Neuronal stem cell (in vitro differentiated cells): ENCODE data around the gene IRF2.

Experiments used
- DNase-seq: peaks from one replicate; pipeline ENCODE4 v3.0.0-alpha.2; 2013; ENCODE audit warnings: low spot score
- H2AFZ ChIP-seq: one replicate; pipeline ENCODE4 v1.6.1; 2013; ENCODE audit warnings: mild to moderate bottlenecking, low read length, inconsistent platforms
- H2AK5ac ChIP-seq: 2 replicates; pipeline ENCODE4 v1.6.1; 2013; ENCODE audit warnings: low read depth, mild to moderate bottlenecking, inconsistent platforms, low read length, moderate library complexity, mixed read lengths
- H2BK120ac ChIP-seq: 2 replicates; pipeline ENCODE4 v1.6.1; 2013; ENCODE audit warnings: low read depth, mild to moderate bottlenecking, inconsistent platforms, low read length, moderate library complexity, mixed read lengths
- H2BK12ac ChIP-seq: one replicate; pipeline ENCODE4 v1.6.1; 2013; ENCODE audit warnings: low read length, inconsistent platforms
- H2BK15ac ChIP-seq: 2 replicates; pipeline ENCODE4 v1.6.1; 2013; ENCODE audit warnings: mild to moderate bottlenecking, low read length, inconsistent platforms, mixed read lengths
- H2BK5ac ChIP-seq: one replicate; pipeline ENCODE4 v1.6.1; 2013; ENCODE audit warnings: inconsistent platforms, mild to moderate bottlenecking, low read length, moderate library complexity
- H3K14ac ChIP-seq: one replicate; pipeline ENCODE4 v1.6.1; 2013; ENCODE audit warnings: low read length, inconsistent platforms
- H3K18ac ChIP-seq: 2 replicates; pipeline ENCODE4 v1.6.1; 2013; ENCODE audit warnings: low read length, inconsistent platforms
- H3K23ac ChIP-seq: 2 replicates; pipeline ENCODE4 v1.6.1; 2013; ENCODE audit warnings: low read depth, mild to moderate bottlenecking, mixed read lengths, low read length, inconsistent platforms; ENCODE audit not compliant: poor library complexity
- H3K27ac ChIP-seq: replicated peaks from 3 replicates; pipeline ENCODE4 v1.5.1; 2013; ENCODE audit warnings: low read length, inconsistent platforms
- H3K27me3 ChIP-seq, 3 experiments: 2 replicates each; pipeline ENCODE4 v1.6.1; 2013; ENCODE audit warnings: low read length in 3 of 3, mild to moderate bottlenecking in 2 of 3, inconsistent platforms in 1 of 3, low read depth in 1 of 3, mixed read lengths in 1 of 3, moderate library complexity in 1 of 3; ENCODE audit not compliant: control insufficient read depth in 3 of 3, insufficient read depth in 3 of 3
- H3K36me3 ChIP-seq, 2 donors: replicated peaks in 1 of 2; 2 replicates each; pipeline ENCODE4 v1.6.1; 2013; ENCODE audit warnings: low read length in 2 of 2; ENCODE audit not compliant: control insufficient read depth in 2 of 2, insufficient read depth in 2 of 2
- H3K4ac ChIP-seq: 2 replicates; pipeline ENCODE4 v1.6.1; 2013; ENCODE audit warnings: inconsistent platforms, mild to moderate bottlenecking, low read length, moderate library complexity
- H3K4me1 ChIP-seq, 2 donors: 1 replicate in 1 of 2; 2 replicates in 1 of 2; pipeline ENCODE4 v1.6.1; 2013; ENCODE audit warnings: low read length in 2 of 2, low read depth in 1 of 2; ENCODE audit not compliant: control insufficient read depth in 2 of 2, insufficient read depth in 1 of 2
- H3K4me2 ChIP-seq: one replicate; pipeline ENCODE4 v1.6.1; 2013; ENCODE audit warnings: mild to moderate bottlenecking, low read length, inconsistent platforms; ENCODE audit not compliant: insufficient read depth, poor library complexity, severe bottlenecking
- H3K4me3 ChIP-seq, 2 donors: 2 replicates each; pipeline ENCODE4 v1.5.1; 2013; ENCODE audit warnings: low read length in 2 of 2, mild to moderate bottlenecking in 2 of 2, inconsistent platforms in 1 of 2, moderate library complexity in 1 of 2
- H3K79me1 ChIP-seq: one replicate; pipeline ENCODE4 v1.6.1; 2013; ENCODE audit warnings: low read depth, mild to moderate bottlenecking, inconsistent platforms, low read length, moderate library complexity
- H3K9ac ChIP-seq: one replicate; pipeline ENCODE4 v1.6.1; 2013; ENCODE audit warnings: mild to moderate bottlenecking, low read depth, low read length, inconsistent platforms; ENCODE audit not compliant: poor library complexity
- H3K9me3 ChIP-seq, 2 donors: replicated peaks in 1 of 2; 2 replicates each; pipeline versions ENCODE3 to v1.6.1; 2013; ENCODE audit warnings: low read length in 2 of 2, mild to moderate bottlenecking in 2 of 2, inconsistent platforms in 1 of 2, low read depth in 1 of 2, mixed read lengths in 1 of 2, moderate library complexity in 1 of 2; ENCODE audit not compliant: control insufficient read depth in 2 of 2, insufficient read depth in 1 of 2
- H4K8ac ChIP-seq: one replicate; pipeline ENCODE4 v1.6.1; 2013; ENCODE audit warnings: low read depth, mild to moderate bottlenecking, inconsistent platforms, low read length, moderate library complexity
- H4K91ac ChIP-seq: one replicate; pipeline ENCODE4 v1.6.1; 2013; ENCODE audit warnings: low read length, low read depth, mild to moderate bottlenecking, inconsistent platforms; ENCODE audit not compliant: poor library complexity
- WGBS, 2 donors: extraction: QIAGEN DNeasy Blood & Tissue Kit; methylation state at CpG; one replicate each; pipeline ENCODE4 v1.1.7; 2013; ENCODE audit warnings: missing lambda C conversion rate in 2 of 2, mixed read lengths in 1 of 2; ENCODE audit not compliant: insufficient read length in 2 of 2, insufficient replicate concordance in 1 of 2; ENCODE audit errors: extremely low coverage in 2 of 2; 5-methylcytosine and 5-hydroxymethylcytosine counted together

Gene IRF2

GRCh38 chr4:184447664-184448063 lies 26.7 kb downstream of the IRF2 start:
- Histone ChIP-seq H4K8ac (no peak overlapping the region), H3K23ac (no peak overlapping the region), H3K79me1 (peaks cover 3% of the 10 kb centered on the region), H2BK120ac (no peak overlapping the region), H3K27me3 (no peaks in the 10 kb centered on the region), H3K14ac (no peak overlapping the region), H2AK5ac (no peak overlapping the region), H4K91ac (no peak overlapping the region), H2BK12ac (no peak overlapping the region), H3K4me1 (peaks cover 10 to 12% of the 10 kb centered on the region in 2 donors), H3K4ac (no peak overlapping the region), H3K18ac (no peak overlapping the region), H3K9me3 (peaks cover 0 to 6% of the 10 kb centered on the region in 2 donors), H3K4me2 (no peak overlapping the region), H3K4me3 (no peak overlapping the region), H2AFZ (no peak overlapping the region), H3K27ac (no peak overlapping the region), H2BK15ac (no peak overlapping the region), H3K36me3 (peaks cover 0 to 9% of the 10 kb centered on the region in 2 donors), H3K9ac (no peak overlapping the region), H2BK5ac (no peak overlapping the region)
- DNase-seq, result no peak
- WGBS, 2 donors, result no CpG with 5 or more reads among the region's 10 CpGs

GRCh38 chr4:184446132-184446658 lies 28.2 kb downstream of the IRF2 start:
- no peak overlapping the region for H3K27ac ChIP-seq
- DNase-seq, result no peak
- H2BK15ac ChIP-seq, result no peak overlapping the region
- peaks cover 3% of the 10 kb centered on the region for H3K79me1 ChIP-seq
- H2AK5ac ChIP-seq, result peak overlapping the region; percentile 27
- H4K8ac ChIP-seq, result no peak overlapping the region
- H2BK5ac ChIP-seq, result no peak overlapping the region
- H3K23ac ChIP-seq, result no peak overlapping the region
- peaks cover 0 to 4% of the 10 kb centered on the region in 2 donors for H3K36me3 ChIP-seq
- H3K4me2 ChIP-seq, result no peak overlapping the region
- H3K9me3 ChIP-seq, result peaks cover 0 to 6% of the 10 kb centered on the region in 2 donors
- H3K14ac ChIP-seq, result no peak overlapping the region
- H3K9ac ChIP-seq, result no peak overlapping the region
- H3K4me1 ChIP-seq, result peaks cover 6 to 11% of the 10 kb centered on the region in 2 donors
- H2AFZ ChIP-seq, result no peak overlapping the region
- no peak overlapping the region for H3K4ac ChIP-seq
- WGBS, 2 donors, result no CpG with 5 or more reads among the region's 3 CpGs
- H3K18ac ChIP-seq, result no peak overlapping the region
- no peak overlapping the region for H2BK120ac ChIP-seq
- H3K4me3 ChIP-seq, result no peak overlapping the region
- H3K27me3 ChIP-seq, result no peaks in the 10 kb centered on the region
- no peak overlapping the region for H4K91ac ChIP-seq
- no peak overlapping the region for H2BK12ac ChIP-seq

- H2AFZ ChIP-seq, result no peak overlapping the region
- H2BK120ac ChIP-seq, result no peak overlapping the region
- no peak overlapping the region for H3K9ac ChIP-seq
- H4K91ac ChIP-seq, result no peak overlapping the region
- no peak overlapping the region for H3K27ac ChIP-seq
- H4K8ac ChIP-seq, result no peak overlapping the region
- DNase-seq, result no peak
- H3K23ac ChIP-seq, result no peak overlapping the region
- H3K14ac ChIP-seq, result no peak overlapping the region
- no CpG with 5 or more reads among the region's 11 CpGs for WGBS, 2 donors
- H3K36me3 ChIP-seq, result peaks cover 0 to 4% of the 10 kb centered on the region in 2 donors
- H3K4me2 ChIP-seq, result no peak overlapping the region
- peaks cover 3% of the 10 kb centered on the region for H3K79me1 ChIP-seq
- H2BK15ac ChIP-seq, result no peak overlapping the region
- peaks cover 6 to 11% of the 10 kb centered on the region in 2 donors for H3K4me1 ChIP-seq
- H3K9me3 ChIP-seq, result peaks cover 0 to 6% of the 10 kb centered on the region in 2 donors
- H3K18ac ChIP-seq, result peak overlapping the region; percentile 49
- no peak overlapping the region for H3K4ac ChIP-seq
- H2BK12ac ChIP-seq, result no peak overlapping the region
- no peak overlapping the region for H2BK5ac ChIP-seq
- no peaks in the 10 kb centered on the region for H3K27me3 ChIP-seq
- no peak overlapping the region for H3K4me3 ChIP-seq
- no peak overlapping the region for H2AK5ac ChIP-seq
Observed at GRCh38 chr4:184444953-184445309, 29.4 kb downstream of the IRF2 start.

- Histone ChIP-seq H2BK12ac (no peak overlapping the region), H3K4me1 (peaks cover 6 to 11% of the 10 kb centered on the region in 2 donors), H3K27me3 (no peaks in the 10 kb centered on the region), H3K18ac (no peak overlapping the region), H3K9ac (no peak overlapping the region), H3K9me3 (peaks cover 0 to 6% of the 10 kb centered on the region in 2 donors), H3K79me1 (peaks cover 3% of the 10 kb centered on the region), H3K4ac (no peak overlapping the region), H3K36me3 (peaks cover 0 to 4% of the 10 kb centered on the region in 2 donors), H4K91ac (no peak overlapping the region), H3K4me3 (no peak overlapping the region), H2AK5ac (no peak overlapping the region), H4K8ac (no peak overlapping the region), H2AFZ (no peak overlapping the region), H3K4me2 (no peak overlapping the region), H3K14ac (no peak overlapping the region), H2BK15ac (no peak overlapping the region), H2BK5ac (no peak overlapping the region), H2BK120ac (no peak overlapping the region), H3K23ac (no peak overlapping the region), H3K27ac (no peak overlapping the region)
- WGBS, 2 donors, result no CpG with 5 or more reads among the region's 5 CpGs
- no peak for DNase-seq
Observed at GRCh38 chr4:184444215-184444952, 30.0 kb downstream of the IRF2 start.
